Measurements from ENCODE around the gene ATG10. TPM values are rescaled to one million over a fixed set of nuclear protein-coding genes. Genes with fewer than 3 reads are reported as not detected.
"Not testable (repeated sequence)": the region's sequence is repeated elsewhere in the genome, so short reads cannot be mapped to it uniquely, and the experiment has no call there.

Gene ATG10
- polyA plus RNA-seq, 3 donors = 10.8 to 11.5 (median 11.3) TPM

- no peak for DNase-seq
These were observed 615 bp downstream of the ATG10 start for GRCh38 chr5:81972492-81972783.

- DNase-seq = no peak
These were observed 8.3 kb downstream of the ATG10 start for GRCh38 chr5:81980160-81980559.

- DNase-seq = no peak
These were observed 8.9 kb downstream of the ATG10 start for GRCh38 chr5:81980598-81981260.

- DNase-seq = not testable (repeated sequence)
These were observed 10.4 kb downstream of the ATG10 start for GRCh38 chr5:81982172-81982685.

GRCh38 chr5:81983148-81983547 is 11.3 kb downstream of the ATG10 start:
- not testable (repeated sequence) for DNase-seq

GRCh38 chr5:81983563-81983962 is 11.7 kb downstream of the ATG10 start:
- DNase-seq = not testable (repeated sequence)

- no peak for DNase-seq
These were observed 14.3 kb downstream of the ATG10 start for GRCh38 chr5:81986126-81986525.

GRCh38 chr5:81989204-81989603 is 17.4 kb downstream of the ATG10 start:
- DNase-seq = no peak

- DNase-seq = no peak
These were observed 22.9 kb downstream of the ATG10 start for GRCh38 chr5:81994679-81995078.

GRCh38 chr5:81995407-81995806 is 23.6 kb downstream of the ATG10 start:
- no peak for DNase-seq

GRCh38 chr5:82004511-82004910 is 32.7 kb downstream of the ATG10 start:
- no peak for DNase-seq

- not testable (repeated sequence) for DNase-seq
These were observed 38.0 kb downstream of the ATG10 start for GRCh38 chr5:82009869-82010268.

- no peak for DNase-seq
These were observed 38.9 kb downstream of the ATG10 start for GRCh38 chr5:82010696-82011095.

- no peak for DNase-seq
These were observed 39.9 kb downstream of the ATG10 start for GRCh38 chr5:82011761-82012160.

- not testable (repeated sequence) for DNase-seq
These were observed 42.8 kb downstream of the ATG10 start for GRCh38 chr5:82014644-82015043.

- DNase-seq = no peak
These were observed 46.6 kb downstream of the ATG10 start for GRCh38 chr5:82018462-82018861.

GRCh38 chr5:82019342-82020138 is 47.7 kb downstream of the ATG10 start:
- DNase-seq = no peak

- no peak for DNase-seq
These were observed 50.7 kb downstream of the ATG10 start for GRCh38 chr5:82022499-82022898.

- peak; percentile 24 for DNase-seq
These were observed 51.8 kb downstream of the ATG10 start for GRCh38 chr5:82023644-82024043.

GRCh38 chr5:82031220-82032119 is 59.6 kb downstream of the ATG10 start:
- DNase-seq = no peak

GRCh38 chr5:82042894-82043293 is 71.1 kb downstream of the ATG10 start:
- DNase-seq = not testable (repeated sequence)

GRCh38 chr5:82044010-82044409 is 72.2 kb downstream of the ATG10 start:
- DNase-seq = no peak
